ENCODE results near the gene ATP6AP1.

The ATP6AP1 gene

GRCh38 chrX:154478728-154479622, 50.5 kb downstream of the ATP6AP1 start, which contains the start of gene LAGE3:
Gene LAGE3, minus strand, starts transcription at chrX:154479281. Its CDS starts 366 bp downstream, at chrX:154478915.
- TF ChIP-seq, protein P1, sequence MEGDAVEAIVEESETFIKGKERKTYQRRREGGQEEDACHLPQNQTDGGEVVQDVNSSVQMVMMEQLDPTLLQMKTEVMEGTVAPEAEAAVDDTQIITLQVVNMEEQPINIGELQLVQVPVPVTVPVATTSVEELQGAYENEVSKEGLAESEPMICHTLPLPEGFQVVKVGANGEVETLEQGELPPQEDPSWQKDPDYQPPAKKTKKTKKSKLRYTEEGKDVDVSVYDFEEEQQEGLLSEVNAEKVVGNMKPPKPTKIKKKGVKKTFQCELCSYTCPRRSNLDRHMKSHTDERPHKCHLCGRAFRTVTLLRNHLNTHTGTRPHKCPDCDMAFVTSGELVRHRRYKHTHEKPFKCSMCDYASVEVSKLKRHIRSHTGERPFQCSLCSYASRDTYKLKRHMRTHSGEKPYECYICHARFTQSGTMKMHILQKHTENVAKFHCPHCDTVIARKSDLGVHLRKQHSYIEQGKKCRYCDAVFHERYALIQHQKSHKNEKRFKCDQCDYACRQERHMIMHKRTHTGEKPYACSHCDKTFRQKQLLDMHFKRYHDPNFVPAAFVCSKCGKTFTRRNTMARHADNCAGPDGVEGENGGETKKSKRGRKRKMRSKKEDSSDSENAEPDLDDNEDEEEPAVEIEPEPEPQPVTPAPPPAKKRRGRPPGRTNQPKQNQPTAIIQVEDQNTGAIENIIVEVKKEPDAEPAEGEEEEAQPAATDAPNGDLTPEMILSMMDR (IDR thresholded peaks at IDR 0.05; ENCODE audit: low read depth, low read length, missing control alignments) = no peak
- DNase-seq (ENCODE audit: extremely low read depth, low read depth) = peak; percentile 12
- peak within 1 kb of the TSS; percentile 45 for H3K4me3 ChIP-seq (replicated peaks; ENCODE audit: low read depth, low read length)

- DNase-seq (ENCODE audit: extremely low read depth, low read depth) = no peak
- no peak overlapping the region for H3K4me3 ChIP-seq (replicated peaks; ENCODE audit: low read depth, low read length)
- TF ChIP-seq, protein P1 (IDR thresholded peaks at IDR 0.05; ENCODE audit: low read depth, low read length, missing control alignments) = no peak
These were observed 52.7 kb downstream of the ATP6AP1 start for GRCh38 chrX:154481195-154481594.

GRCh38 chrX:154481911-154482601, 53.6 kb downstream of the ATP6AP1 start:
- no peak for DNase-seq (ENCODE audit: extremely low read depth, low read depth)
- TF ChIP-seq, protein P1 (IDR thresholded peaks at IDR 0.05; ENCODE audit: low read depth, low read length, missing control alignments) = no peak
- no peak overlapping the region for H3K4me3 ChIP-seq (replicated peaks; ENCODE audit: low read depth, low read length)

GRCh38 chrX:154482786-154483185, 54.3 kb downstream of the ATP6AP1 start:
- no peak overlapping the region for H3K4me3 ChIP-seq (replicated peaks; ENCODE audit: low read depth, low read length)
- TF ChIP-seq, protein P1 (IDR thresholded peaks at IDR 0.05; ENCODE audit: low read depth, low read length, missing control alignments) = no peak
- DNase-seq (ENCODE audit: extremely low read depth, low read depth) = no peak

GRCh38 chrX:154483325-154483724, 54.8 kb downstream of the ATP6AP1 start:
- no peak overlapping the region for H3K4me3 ChIP-seq (replicated peaks; ENCODE audit: low read depth, low read length)

More at GRCh38 chrX:154483325-154483724, 54.8 kb downstream of the ATP6AP1 start:
- no peak for DNase-seq (ENCODE audit: extremely low read depth, low read depth)
- TF ChIP-seq, protein P1 (IDR thresholded peaks at IDR 0.05; ENCODE audit: low read depth, low read length, missing control alignments) = no peak

All from HFF-Myc (cell line).